Lung (tissue), 12 donors: ENCODE results near the gene EFNA2. TPM values are rescaled to one million over a fixed set of nuclear protein-coding genes. Genes with fewer than 3 reads are reported as not detected.

ENCODE experiments used
- ATAC-seq: fragments of 200-7000 bp; cut with Tn5 transposase; one replicate; pipeline ENCODE4 v1.9.1; 2020; ENCODE audit warnings: moderate number of reproducible peaks; ENCODE audit not compliant: insufficient read depth, low FRiP score
- DNase-seq, 3 donors: peaks; one replicate each; pipeline ENCODE4 v3.0.0-alpha.2; 2013 to 2017
- H3K27ac ChIP-seq, 2 donors: one replicate each; pipeline ENCODE4 v1.5.1; 2013; ENCODE audit warnings: mild to moderate bottlenecking in 2 of 2, moderate library complexity in 2 of 2, control low read depth in 1 of 2, inconsistent platforms in 1 of 2, low read depth in 1 of 2, low read length in 1 of 2
- H3K27me3 ChIP-seq, 3 donors: one replicate each; pipeline ENCODE4 v1.5.1; 2013; ENCODE audit warnings: low read length in 2 of 3; ENCODE audit not compliant: control insufficient read depth in 3 of 3, insufficient read depth in 3 of 3
- H3K36me3 ChIP-seq, 4 donors: one replicate each; pipeline ENCODE4 v1.5.1; 2013; ENCODE audit warnings: low read length in 4 of 4, mild to moderate bottlenecking in 1 of 4, moderate library complexity in 1 of 4; ENCODE audit not compliant: control insufficient read depth in 4 of 4, insufficient read depth in 4 of 4
- H3K4me1 ChIP-seq, 5 donors: one replicate each; pipeline ENCODE4 v1.5.1; 2013; ENCODE audit warnings: low read length in 5 of 5, mild to moderate bottlenecking in 2 of 5, moderate library complexity in 1 of 5; ENCODE audit not compliant: control insufficient read depth in 5 of 5, insufficient read depth in 5 of 5
- H3K4me3 ChIP-seq: one replicate; pipeline ENCODE4 v1.5.1; 2013; ENCODE audit warnings: mild to moderate bottlenecking, control low read depth, moderate library complexity
- H3K9ac ChIP-seq, 2 donors: one replicate each; pipeline ENCODE4 v1.5.1; 2013; ENCODE audit warnings: low read length in 2 of 2, control low read depth in 1 of 2; ENCODE audit not compliant: insufficient read depth in 1 of 2
- H3K9me3 ChIP-seq, 4 donors: one replicate each; pipeline ENCODE4 v1.5.1; 2013; ENCODE audit warnings: low read length in 3 of 4, mild to moderate bottlenecking in 1 of 4, moderate library complexity in 1 of 4; ENCODE audit not compliant: control insufficient read depth in 4 of 4, insufficient read depth in 3 of 4
- WGBS, 2 donors: extraction: QIAGEN DNeasy Blood & Tissue Kit; methylation state at CpG; one replicate each; pipeline ENCODE4 v1.1.7; 2013; 5-methylcytosine and 5-hydroxymethylcytosine counted together
- polyA plus RNA-seq, 2 donors: library from polyadenylated mRNA; stranded (reverse); fragments of 200-250 nt; gene quantifications; one replicate each; pipeline ENCODE4 v1.2.1, GENCODE V29; 2013
- total RNA-seq, 2 donors: library from RNA; depleted of rRNA in 1 of 2; stranded (reverse); fragments of >200 nt in 1 of 2; gene quantifications; one replicate each; pipeline ENCODE4 v1.2.1, GENCODE V29; 2014 to 2021
- TF ChIP-seq, protein P1 (sequence below): IDR thresholded peaks from 2 replicates; pipeline ENCODE4 v1.5.1; 2012; ENCODE audit warnings: mild to moderate bottlenecking; ENCODE audit errors: control extremely low read depth, extremely low read depth
- donor health status: control.
- donor health status: control.
- donor health status: Bipolar disorder and iron deficiency.
- donor health status: healthy.
- donor health status: DM: yes; HTN: yes; CAD: no.

The EFNA2 gene
- total and polyA plus RNA-seq, 4 donors, result 0.37 TPM; not detected in 3

DNA sequence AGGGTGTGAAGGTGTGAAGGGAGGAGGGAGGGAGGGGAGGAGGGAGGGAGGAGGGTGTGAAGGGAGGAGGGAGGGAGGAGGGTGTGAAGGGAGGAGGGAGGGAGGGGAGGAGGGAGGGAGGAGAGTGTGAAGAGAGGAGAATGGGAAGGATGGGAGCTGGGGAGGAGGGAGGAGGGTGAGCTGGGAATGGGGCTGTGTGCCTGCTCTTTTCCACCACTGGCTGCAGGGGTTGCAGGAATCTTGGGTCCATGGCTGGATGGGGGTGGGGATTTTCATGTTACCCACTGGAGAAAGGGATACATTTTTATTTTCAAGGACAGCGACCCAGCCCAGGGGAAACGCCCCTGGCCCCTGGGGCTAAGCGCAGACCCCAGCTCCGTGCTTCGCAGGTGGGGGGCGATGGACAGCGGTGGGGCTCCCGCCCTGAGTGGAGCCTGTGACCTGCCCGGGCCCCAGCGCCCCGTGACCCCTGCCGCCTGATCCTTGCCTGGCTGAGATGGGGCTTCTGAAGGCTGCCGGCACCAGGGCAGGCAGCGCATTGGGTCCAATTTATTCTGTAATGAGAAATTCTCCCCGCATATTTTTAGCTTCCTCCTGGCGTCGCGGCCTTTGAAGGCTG, 3.0 kb upstream of the EFNA2 start:
- H3K36me3 ChIP-seq, result peaks cover 0 to 11% (median 2%) of the 10 kb centered on the region in 4 donors
- TF ChIP-seq, protein P1, sequence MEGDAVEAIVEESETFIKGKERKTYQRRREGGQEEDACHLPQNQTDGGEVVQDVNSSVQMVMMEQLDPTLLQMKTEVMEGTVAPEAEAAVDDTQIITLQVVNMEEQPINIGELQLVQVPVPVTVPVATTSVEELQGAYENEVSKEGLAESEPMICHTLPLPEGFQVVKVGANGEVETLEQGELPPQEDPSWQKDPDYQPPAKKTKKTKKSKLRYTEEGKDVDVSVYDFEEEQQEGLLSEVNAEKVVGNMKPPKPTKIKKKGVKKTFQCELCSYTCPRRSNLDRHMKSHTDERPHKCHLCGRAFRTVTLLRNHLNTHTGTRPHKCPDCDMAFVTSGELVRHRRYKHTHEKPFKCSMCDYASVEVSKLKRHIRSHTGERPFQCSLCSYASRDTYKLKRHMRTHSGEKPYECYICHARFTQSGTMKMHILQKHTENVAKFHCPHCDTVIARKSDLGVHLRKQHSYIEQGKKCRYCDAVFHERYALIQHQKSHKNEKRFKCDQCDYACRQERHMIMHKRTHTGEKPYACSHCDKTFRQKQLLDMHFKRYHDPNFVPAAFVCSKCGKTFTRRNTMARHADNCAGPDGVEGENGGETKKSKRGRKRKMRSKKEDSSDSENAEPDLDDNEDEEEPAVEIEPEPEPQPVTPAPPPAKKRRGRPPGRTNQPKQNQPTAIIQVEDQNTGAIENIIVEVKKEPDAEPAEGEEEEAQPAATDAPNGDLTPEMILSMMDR, result no peak
- no peak overlapping the region for H3K9ac ChIP-seq
- no peak for ATAC-seq
- H3K4me1 ChIP-seq, result peaks cover 0 to 15% (median 0%) of the 10 kb centered on the region in 5 donors
- DNase-seq, result no peak
- H3K4me3 ChIP-seq, result no peak overlapping the region
- 78 to 89% methylated on average over 18 of the region's 18 CpGs for WGBS, 2 donors
- no peak overlapping the region for H3K27ac ChIP-seq
- peaks cover 0 to 1% (median 0%) of the 10 kb centered on the region in 4 donors for H3K9me3 ChIP-seq
- H3K27me3 ChIP-seq, result peaks cover 0 to 17% (median 4%) of the 10 kb centered on the region in 3 donors

DNA sequence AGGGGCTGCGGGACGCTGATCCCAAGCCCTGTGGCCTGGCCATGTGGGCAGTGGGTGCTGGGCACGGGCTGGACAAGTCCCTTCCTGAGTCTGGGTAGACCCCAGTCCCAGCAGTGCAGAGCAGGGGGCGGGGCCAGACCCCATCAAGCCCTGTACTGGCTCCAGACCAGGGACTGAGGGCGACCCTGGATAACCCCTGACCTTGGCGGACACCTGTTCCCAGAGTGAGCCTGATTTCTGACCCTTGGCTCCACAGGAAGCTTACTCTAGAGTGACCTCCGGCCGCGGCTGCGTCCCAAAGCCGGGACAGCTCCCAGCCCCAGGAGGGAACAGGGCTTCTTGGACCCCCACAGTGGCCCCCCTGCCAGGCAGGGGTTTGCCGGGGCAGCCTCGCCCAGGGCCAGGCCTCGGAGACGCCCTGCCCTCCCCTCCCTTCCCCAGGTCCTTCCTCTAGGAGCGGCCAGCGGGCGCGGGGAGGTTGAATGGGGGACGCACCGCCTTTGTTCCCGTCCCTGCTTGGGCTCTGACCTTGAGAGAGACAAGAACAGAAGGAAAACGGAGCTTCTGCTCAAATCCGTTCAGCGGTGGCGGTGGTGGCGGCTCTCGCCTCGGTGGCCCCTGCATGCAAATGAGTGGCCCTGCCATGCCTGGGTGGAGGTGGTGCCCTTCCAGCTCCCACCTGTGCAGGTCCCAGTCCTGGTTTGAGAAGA, 2.3 kb upstream of the EFNA2 start:
- H3K27ac ChIP-seq, result no peak overlapping the region
- H3K4me3 ChIP-seq, result no peak overlapping the region
- H3K36me3 ChIP-seq, result peaks cover 0 to 11% (median 2%) of the 10 kb centered on the region in 4 donors
- 58 to 76% methylated on average over 25 to 29 of the region's 29 CpGs for WGBS, 2 donors
- H3K4me1 ChIP-seq, result peaks cover 0 to 15% (median 0%) of the 10 kb centered on the region in 5 donors
- ATAC-seq, result no peak
- H3K9me3 ChIP-seq, result peaks cover 0 to 1% (median 0%) of the 10 kb centered on the region in 4 donors
- no peak for DNase-seq
- peaks cover 0 to 17% (median 4%) of the 10 kb centered on the region in 3 donors for H3K27me3 ChIP-seq
- H3K9ac ChIP-seq, result no peak overlapping the region
- TF ChIP-seq, protein P1, result no peak

DNA sequence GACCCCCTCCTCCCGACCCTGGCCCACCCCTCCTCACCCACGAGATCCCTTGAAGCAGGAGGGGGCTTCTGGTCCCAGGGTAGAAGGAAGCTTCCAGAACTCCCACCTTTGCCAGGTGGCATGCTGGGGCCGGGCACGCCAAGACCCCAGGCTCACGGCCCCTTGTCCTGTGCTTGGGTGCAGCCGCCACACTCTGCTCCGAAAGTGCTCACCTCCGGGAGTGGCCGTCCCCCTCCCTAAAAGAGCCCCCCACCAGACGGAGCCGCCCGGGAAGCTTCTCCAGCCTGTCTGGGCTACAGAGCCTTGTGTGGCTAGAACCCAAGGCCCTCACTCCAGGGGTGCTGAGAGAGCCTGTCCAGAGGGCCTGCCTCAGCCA, 1.8 kb upstream of the EFNA2 start:
- WGBS, 2 donors, result 78 to 89% methylated on average over 11 to 12 of the region's 12 CpGs
- Histone ChIP-seq H3K4me3 (no peak overlapping the region), H3K27me3 (peaks cover 0 to 20% (median 4%) of the 10 kb centered on the region in 3 donors), H3K9me3 (peaks cover 0 to 1% (median 0%) of the 10 kb centered on the region in 4 donors), H3K27ac (no peak overlapping the region), H3K9ac (no peak overlapping the region), H3K36me3 (peaks cover 0 to 6% (median 1%) of the 10 kb centered on the region in 4 donors), H3K4me1 (peaks cover 0 to 15% (median 0%) of the 10 kb centered on the region in 5 donors)
- ATAC-seq, result no peak
- DNase-seq, result no peak
- TF ChIP-seq, protein P1, result no peak
